Measurements from ENCODE around the gene CHMP1A.
"Not testable (repeated sequence)": the region's sequence is repeated elsewhere in the genome, so short reads cannot be mapped to it uniquely, and the experiment has no call there.

CHMP1A gene

DNA sequence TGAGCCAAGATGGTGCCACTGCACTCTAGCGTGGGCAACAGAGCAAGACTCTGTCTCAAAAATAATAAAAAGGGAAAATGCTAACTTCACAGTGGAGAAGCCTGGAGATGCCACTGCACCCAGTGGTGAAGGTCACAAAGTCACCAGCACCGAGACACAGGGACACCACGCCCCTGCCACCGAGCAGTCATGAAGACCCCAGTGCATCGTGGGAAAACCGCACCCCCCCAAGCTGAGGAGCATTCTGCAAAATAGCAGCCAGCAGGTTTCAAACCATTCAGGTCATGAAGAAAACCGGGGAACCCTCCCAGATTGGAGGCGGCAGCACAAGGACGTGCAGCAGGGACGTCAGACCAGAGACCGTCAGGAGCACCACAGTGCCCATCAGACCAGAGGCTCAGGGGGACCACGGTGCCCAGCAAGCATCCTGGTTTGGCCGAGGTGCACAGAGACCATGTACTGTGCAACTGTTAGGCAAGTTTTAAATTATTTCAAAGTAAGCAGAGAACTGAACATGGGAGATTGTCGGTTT is 13.7 kb downstream of the CHMP1A start:
- DNase-seq (ENCODE audit: low read depth) = no peak
- TF ChIP-seq, protein P1, sequence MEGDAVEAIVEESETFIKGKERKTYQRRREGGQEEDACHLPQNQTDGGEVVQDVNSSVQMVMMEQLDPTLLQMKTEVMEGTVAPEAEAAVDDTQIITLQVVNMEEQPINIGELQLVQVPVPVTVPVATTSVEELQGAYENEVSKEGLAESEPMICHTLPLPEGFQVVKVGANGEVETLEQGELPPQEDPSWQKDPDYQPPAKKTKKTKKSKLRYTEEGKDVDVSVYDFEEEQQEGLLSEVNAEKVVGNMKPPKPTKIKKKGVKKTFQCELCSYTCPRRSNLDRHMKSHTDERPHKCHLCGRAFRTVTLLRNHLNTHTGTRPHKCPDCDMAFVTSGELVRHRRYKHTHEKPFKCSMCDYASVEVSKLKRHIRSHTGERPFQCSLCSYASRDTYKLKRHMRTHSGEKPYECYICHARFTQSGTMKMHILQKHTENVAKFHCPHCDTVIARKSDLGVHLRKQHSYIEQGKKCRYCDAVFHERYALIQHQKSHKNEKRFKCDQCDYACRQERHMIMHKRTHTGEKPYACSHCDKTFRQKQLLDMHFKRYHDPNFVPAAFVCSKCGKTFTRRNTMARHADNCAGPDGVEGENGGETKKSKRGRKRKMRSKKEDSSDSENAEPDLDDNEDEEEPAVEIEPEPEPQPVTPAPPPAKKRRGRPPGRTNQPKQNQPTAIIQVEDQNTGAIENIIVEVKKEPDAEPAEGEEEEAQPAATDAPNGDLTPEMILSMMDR (IDR thresholded peaks at IDR 0.05; ENCODE audit: low read depth, low read length, missing control alignments) = no peak
- H3K4me3 ChIP-seq (ENCODE audit: low read depth, low read length) = no peak overlapping the region

DNA sequence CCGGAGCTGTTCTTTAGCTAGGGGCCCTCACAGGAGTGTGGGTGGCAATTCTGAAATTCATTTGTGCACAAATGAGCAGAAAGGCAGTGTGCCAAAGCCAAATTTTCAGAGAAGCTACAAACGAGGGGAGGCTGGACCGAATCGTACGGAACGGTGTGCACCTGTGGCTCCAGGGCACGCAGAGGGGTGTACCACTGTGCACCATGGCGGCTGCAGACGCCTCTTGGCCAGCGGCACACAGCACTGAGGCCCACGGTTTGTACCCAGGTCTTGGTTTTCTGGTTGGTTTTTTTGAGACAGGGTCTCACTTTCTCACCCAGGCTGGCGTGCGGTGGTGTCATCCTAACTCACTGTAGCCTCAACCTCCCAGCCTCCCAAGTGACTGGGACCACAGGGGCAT is 14.9 kb downstream of the CHMP1A start:
- H3K4me3 ChIP-seq (ENCODE audit: low read depth, low read length) = no peak overlapping the region
- no peak for DNase-seq (ENCODE audit: low read depth)
- TF ChIP-seq, protein P1 (IDR thresholded peaks at IDR 0.05; ENCODE audit: low read depth, low read length, missing control alignments) = no peak

DNA sequence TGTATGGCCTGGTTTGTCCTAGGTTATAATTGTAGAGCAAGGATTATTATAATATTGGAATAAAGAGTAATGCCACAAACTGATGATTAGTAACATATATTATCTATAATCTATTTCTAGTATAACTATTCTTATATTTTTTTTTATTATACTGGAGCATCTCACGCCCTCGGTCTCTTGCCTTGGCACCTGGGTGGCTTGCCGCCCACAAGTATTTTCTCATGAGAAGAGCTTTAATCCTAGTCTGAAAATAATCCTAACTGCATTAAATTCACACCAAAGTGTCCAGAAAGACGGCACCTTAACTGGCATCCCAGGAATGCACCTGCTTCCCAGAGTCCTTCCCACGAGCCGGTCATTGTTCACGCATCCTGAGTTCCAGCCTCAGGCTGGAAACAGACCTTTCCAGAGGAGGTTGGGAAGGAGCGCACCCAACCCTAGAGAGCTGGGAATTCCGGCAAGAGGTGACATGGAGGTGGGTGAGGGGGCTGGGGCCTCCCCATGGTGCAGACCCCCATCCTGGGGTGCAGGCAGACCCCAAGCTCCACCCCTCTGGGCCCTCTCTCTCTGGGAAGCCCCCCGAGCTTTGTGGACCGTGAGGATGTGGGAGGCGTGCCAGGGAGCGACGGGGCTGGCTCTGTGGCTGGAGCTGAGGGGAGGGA is 15.9 kb downstream of the CHMP1A start:
- no peak overlapping the region for H3K4me3 ChIP-seq (ENCODE audit: low read depth, low read length)
- DNase-seq (ENCODE audit: low read depth) = no peak
- TF ChIP-seq, protein P1 (IDR thresholded peaks at IDR 0.05; ENCODE audit: low read depth, low read length, missing control alignments) = no peak

DNA sequence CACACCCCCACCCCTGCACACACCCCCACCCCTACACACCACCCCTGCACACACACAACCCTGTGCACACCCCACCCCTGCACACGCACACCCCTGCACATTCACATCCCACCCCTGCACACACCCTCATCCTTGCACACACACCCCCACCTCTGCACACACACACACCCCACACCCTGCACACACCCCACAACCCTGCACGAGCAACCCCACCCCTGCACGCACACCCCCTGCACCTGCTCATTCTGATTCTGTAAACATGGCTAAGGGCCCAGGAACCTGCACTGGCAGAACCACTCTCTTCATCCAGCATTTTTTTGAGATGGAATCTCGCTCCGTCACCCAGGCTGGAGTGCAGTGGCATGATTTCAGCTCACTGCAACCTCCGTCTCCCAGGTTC is 18.1 kb downstream of the CHMP1A start:
- TF ChIP-seq, protein P1 (IDR thresholded peaks at IDR 0.05; ENCODE audit: low read depth, low read length, missing control alignments) = no peak
- no peak for DNase-seq (ENCODE audit: low read depth)
- H3K4me3 ChIP-seq (ENCODE audit: low read depth, low read length) = no peak overlapping the region

DNA sequence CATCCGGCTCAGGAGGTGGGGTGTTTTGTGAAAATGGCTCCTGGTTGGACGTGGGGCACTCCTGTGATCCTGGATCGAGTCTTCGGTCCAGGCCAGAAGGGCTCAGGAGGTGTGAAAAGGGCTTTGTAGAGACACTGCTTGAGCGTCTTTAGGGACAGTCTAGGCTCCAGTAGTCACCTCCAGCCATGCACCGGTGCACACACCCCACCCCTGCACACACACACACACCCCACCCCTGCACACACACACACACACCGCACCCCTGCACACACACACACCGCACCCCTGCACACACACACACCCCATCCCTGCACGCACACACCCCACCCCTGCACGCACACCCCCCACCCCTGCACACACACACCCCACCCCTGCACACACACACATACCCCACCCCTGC is 19.1 kb downstream of the CHMP1A start:
- no peak overlapping the region for H3K4me3 ChIP-seq (ENCODE audit: low read depth, low read length)
- TF ChIP-seq, protein P1 (IDR thresholded peaks at IDR 0.05; ENCODE audit: low read depth, low read length, missing control alignments) = no peak
- DNase-seq (ENCODE audit: low read depth) = no peak

DNA sequence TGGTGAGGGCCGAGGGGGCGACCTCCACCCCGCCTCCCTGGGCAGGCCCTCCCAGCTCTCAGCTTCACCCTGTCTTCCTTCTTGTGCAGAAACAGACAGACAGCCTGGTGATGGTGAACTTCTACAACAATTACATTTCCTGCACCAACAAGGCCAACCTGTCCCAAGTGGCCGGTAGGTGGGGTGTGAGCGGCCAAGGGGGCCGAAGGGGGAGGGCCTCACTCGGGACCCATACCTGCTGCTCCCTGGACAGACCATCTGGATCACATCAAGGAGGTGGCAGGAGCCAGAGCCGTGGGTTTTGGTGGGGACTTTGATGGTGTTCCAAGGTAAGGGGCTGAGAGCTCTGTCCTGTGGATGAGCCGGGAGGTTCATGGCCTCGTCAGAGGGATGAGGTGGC is 20.1 kb downstream of the CHMP1A start:
- DNase-seq (ENCODE audit: low read depth) = no peak
- no peak overlapping the region for H3K4me3 ChIP-seq (ENCODE audit: low read depth, low read length)
- TF ChIP-seq, protein P1 (IDR thresholded peaks at IDR 0.05; ENCODE audit: low read depth, low read length, missing control alignments) = peak; percentile 2

DNA sequence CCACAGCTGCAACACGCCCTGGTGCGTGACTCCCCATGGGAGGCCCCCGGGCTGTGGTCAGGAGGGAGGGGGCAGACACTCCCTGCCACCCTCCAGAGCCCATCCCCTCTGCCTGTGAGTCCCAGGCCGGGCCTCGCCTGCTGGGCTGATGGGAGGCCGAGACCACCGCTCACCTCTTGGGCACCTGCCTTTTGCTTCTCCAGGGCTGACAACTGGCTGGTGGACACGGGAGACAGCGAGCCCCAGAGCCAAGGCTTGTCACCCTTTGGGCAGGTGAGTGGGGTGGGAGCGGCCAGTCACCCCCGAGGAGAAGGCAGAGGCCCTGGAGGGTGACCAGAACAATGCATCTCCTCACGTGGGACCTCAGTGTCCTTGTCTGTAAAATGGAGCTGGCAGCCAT is 20.8 kb downstream of the CHMP1A start:
- H3K4me3 ChIP-seq (ENCODE audit: low read depth, low read length) = no peak overlapping the region
- DNase-seq (ENCODE audit: low read depth) = no peak
- TF ChIP-seq, protein P1 (IDR thresholded peaks at IDR 0.05; ENCODE audit: low read depth, low read length, missing control alignments) = no peak

DNA sequence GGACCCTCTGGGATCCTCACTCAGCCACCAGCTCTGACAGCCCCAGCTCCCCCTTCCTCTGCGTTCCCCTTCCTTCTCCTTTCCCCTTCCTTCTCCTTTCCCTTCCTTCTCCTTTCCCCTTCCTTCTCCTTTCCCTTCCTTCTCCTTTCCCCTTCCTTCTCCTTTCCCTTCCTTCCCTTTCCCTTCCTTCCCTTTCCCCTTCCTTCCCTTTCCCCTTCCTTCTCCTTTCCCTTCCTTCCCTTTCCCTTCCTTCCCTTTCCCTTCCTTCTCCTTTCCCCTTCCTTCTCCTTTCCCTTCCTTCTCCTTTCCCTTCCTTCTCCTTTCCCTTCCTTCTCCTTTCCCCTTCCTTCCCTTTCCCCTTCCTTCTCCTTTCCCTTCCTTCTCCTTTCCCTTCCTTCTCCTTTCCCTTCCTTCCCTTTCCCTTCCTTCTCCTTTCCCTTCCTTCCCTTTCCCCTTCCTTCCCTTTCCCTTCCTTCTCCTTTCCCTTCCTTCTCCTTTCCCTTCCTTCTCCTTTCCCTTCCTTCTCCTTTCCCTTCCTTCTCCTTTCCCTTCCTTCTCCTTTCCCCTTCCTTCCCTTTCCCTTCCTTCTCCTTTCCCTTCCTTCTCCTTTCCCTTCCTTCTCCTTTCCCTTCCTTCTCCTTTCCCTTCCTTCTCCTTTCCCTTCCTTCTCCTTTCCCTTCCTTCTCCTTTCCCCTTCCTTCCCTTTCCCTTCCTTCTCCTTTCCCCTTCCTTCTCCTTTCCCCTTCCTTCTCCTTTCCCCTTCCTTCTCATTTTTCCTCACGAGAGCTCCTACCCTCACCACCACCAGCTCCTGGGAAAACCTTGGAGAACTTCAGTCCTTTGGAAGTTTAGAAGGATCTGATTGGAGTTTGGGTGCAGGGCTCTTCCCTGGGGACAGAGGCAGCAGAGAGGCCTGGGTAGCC is 22.8 kb downstream of the CHMP1A start:
- H3K4me3 ChIP-seq (ENCODE audit: low read depth, low read length); DNase-seq (ENCODE audit: low read depth): not testable (repeated sequence)
